ENCODE data around the gene APOA5.

The APOA5 gene

DNA sequence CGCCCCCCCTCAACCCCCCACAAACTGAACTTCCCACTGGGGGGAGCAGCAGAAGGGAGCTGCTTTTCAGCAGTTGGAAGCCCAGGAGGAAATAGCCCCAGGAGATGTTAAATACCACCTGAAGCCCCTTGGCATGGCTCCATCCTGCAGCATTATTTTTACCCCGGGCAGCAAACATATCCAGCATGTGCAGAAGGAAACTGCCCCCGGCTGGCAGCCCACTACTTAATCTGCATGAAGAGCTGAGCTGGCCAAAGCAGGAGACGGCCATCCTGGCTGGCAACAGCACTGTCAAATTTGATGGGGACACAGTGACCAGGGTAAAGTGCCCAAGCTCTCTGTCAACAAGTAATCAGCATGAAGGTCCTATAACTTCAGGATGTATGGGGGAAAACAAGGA lies 50.9 kb downstream of the APOA5 start:
- Mint-ChIP-seq H3K27me3 (no peaks in the 10 kb centered on the region), H3K9me3 (no peaks in the 10 kb centered on the region), H3K4me1 (peaks cover 2% of the 10 kb centered on the region), H3K27ac (no peak overlapping the region), H3K36me3 (peaks cover 2% of the 10 kb centered on the region), H3K4me3 (no peak overlapping the region)
- ATAC-seq (ENCODE audit: low read depth) (no peak), DNase-seq (ENCODE audit: low spot score in 2 of 2) (no peak)

Measured in memory B cell (primary cell).